SJCRH30 (cell line): ENCODE measurements around the gene SMARCD3. TPM values are rescaled to one million over a fixed set of nuclear protein-coding genes. Genes with fewer than 3 reads are reported as not detected.

ENCODE experiments used
- DNase-seq, 2 experiments: peaks; one replicate each; pipeline ENCODE4 v3.0.0-alpha.2; 2015 to 2020
- H3K27ac ChIP-seq: fragments of 250-450 bp; sonication (Bioruptor Pico); 2 replicates; pipeline ENCODE4 v1.5.1; 2020; ENCODE audit warnings: mild to moderate bottlenecking, moderate library complexity
- H3K27me3 ChIP-seq: fragments of 250-450 bp; sonication (Bioruptor Pico); 2 replicates; pipeline ENCODE4 v1.5.1; 2020; ENCODE audit warnings: mild to moderate bottlenecking, moderate library complexity
- H3K36me3 ChIP-seq: fragments of 250-450 bp; sonication (Bioruptor Pico); 2 replicates; pipeline ENCODE4 v1.5.1; 2020; ENCODE audit warnings: mild to moderate bottlenecking, moderate library complexity
- H3K4me1 ChIP-seq: fragments of 250-450 bp; sonication (Bioruptor Pico); 2 replicates; pipeline ENCODE4 v1.5.1; 2020; ENCODE audit warnings: mild to moderate bottlenecking, moderate library complexity
- H3K4me3 ChIP-seq: fragments of 250-450 bp; sonication (Bioruptor Pico); 2 replicates; pipeline ENCODE4 v1.5.1; 2020; ENCODE audit warnings: mild to moderate bottlenecking, moderate library complexity
- H3K9me3 ChIP-seq: fragments of 250-450 bp; sonication (Bioruptor Pico); replicated peaks from 2 replicates; pipeline ENCODE4 v1.5.1; 2020; ENCODE audit warnings: mild to moderate bottlenecking, moderate library complexity
- total RNA-seq: library from RNA; depleted of rRNA; stranded (reverse); fragments of >200 nt; shearing (Covaris generic); gene quantifications from 2 replicates; pipeline ENCODE4 v1.2.3, GENCODE V29; 2014

The SMARCD3 gene
- total RNA-seq, 1 experiment from 2014 or later = 106 TPM

DNA sequence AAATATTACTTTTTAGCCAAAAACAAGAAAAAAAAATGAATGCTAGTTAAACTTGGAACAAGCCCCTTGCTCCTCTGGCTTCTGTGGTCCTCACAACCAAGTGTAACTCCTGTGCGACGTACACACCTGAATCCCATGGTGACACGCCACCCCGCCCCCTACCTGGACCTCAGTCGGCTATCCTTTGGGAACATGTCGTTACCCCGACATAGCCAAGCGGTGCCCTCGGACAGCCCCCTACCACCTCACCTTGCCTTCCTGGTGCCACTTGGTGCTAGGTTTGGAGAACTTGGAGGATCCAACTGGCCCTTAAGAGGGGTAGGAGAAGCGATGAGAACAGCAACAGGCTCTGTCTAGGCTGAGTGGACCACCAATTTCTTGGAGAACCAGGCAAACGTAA lies 12.0 kb upstream of the SMARCD3 start:
- Histone ChIP-seq H3K27me3 (peaks cover 6% of the 10 kb centered on the region; the same call in 1 of the 2 replicates), H3K36me3 (no peaks in the 10 kb centered on the region), H3K4me3 (no peak overlapping the region), H3K4me1 (no peaks in the 10 kb centered on the region), H3K9me3 (no peaks in the 10 kb centered on the region), H3K27ac (no peak overlapping the region)
- DNase-seq = no peak

DNA sequence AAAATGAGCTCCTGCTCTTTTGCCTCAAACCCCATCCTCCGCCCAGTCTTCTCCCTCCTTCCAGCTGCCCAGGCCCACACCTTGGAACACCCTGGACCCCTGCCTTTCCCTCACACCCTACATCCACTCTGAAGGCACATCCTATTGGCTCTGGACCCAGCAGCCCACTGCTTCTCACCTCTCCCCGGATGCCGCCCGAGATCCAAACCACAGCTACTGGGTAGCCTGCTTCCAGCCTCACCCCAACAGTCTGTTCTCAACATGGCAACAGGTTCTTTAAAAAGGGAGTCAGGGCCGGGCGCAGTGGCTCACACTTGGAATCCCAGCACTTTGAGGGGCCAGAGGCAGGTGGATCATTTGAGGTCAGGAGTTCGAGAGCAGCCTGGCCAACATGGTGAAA lies 9.5 kb upstream of the SMARCD3 start:
- peaks cover 6% of the 10 kb centered on the region; the same call in 1 of the 2 replicates for H3K27me3 ChIP-seq
- H3K9me3 ChIP-seq = no peaks in the 10 kb centered on the region
- no peaks in the 10 kb centered on the region; the same call in 1 of the 2 replicates for H3K4me1 ChIP-seq
- H3K4me3 ChIP-seq = no peak overlapping the region
- no peak overlapping the region for H3K27ac ChIP-seq
- no peaks in the 10 kb centered on the region for H3K36me3 ChIP-seq
- DNase-seq = no peak

DNA sequence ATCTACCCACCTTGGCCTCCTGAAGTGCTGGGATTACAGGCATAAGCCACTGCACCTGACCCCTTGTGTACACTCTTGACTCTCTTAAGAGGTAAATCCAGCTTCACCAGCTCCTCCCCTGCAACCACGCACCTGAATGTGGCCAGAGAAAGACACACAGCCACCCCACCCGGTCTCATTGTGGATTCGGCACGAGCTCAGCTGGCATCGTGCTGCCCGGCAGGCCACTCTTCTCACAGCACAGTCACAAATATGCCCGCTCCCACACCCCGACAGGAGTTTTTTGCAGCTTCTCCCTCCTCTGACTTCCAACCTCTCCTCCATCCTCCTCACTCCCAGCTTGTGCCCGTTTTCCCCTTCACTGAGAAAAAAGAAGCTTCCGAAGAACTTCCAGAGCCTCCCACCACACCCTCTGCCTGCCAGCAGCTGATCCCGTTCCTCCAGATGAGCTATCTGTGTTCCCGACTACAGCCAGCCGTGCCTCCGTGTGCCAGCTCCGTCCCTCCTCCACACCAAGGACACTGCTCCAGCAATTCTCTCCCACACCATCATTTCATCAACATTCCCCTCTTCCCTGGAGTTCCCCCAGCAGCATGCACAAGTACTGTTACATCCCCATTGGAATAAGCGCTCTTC lies 8.0 kb upstream of the SMARCD3 start:
- Histone ChIP-seq H3K9me3 (no peaks in the 10 kb centered on the region), H3K4me1 (no peaks in the 10 kb centered on the region; the same call in none of the 2 replicates), H3K4me3 (no peak overlapping the region), H3K27ac (no peak overlapping the region), H3K36me3 (no peaks in the 10 kb centered on the region), H3K27me3 (peaks cover 6% of the 10 kb centered on the region; the same call in 1 of the 2 replicates)
- no peak for DNase-seq

DNA sequence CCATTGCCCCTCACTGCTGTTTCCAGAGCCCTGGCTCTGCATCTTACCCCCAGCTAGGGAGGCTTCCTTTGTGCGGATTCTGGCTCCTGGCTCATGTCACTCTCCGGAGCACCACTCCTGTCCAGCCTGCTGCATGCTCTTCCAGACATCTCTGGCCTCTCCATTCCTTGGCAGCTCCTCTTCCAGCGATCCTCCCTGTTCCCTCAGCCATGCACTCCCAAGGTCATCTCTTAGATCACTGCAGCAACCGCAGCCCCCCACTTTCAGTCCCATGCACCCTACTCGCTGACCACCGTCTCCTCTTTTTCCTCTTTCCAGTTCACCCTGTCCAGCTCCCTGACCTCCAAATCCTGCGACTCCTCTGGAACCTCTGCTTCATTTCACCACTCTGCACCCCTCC lies 6.9 kb upstream of the SMARCD3 start:
- Histone ChIP-seq H3K4me1 (peaks cover 6% of the 10 kb centered on the region), H3K4me3 (no peak overlapping the region), H3K27me3 (peaks cover 6% of the 10 kb centered on the region; the same call in 1 of the 2 replicates), H3K9me3 (no peaks in the 10 kb centered on the region), H3K36me3 (no peaks in the 10 kb centered on the region), H3K27ac (no peak overlapping the region)
- DNase-seq = no peak

DNA sequence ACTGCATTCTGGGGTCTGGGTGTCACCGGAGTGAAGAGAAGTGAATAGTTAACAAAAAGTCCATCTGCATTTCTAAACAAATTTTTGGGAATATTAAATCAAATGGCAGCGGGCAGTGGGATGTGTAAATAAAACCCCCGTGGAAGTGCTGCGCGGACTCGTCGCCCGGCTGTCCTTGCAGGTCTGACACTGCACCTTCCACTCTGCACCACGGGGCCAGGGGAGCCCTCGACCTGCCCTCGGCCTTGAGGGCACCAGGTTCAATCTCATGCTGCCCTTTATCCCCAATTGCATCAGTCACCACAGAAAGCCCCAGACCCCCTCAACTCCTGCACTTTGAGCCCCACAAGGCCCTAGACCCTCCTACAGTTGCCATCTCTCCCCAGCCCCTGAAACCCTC lies 6.4 kb upstream of the SMARCD3 start:
- no peak overlapping the region for H3K4me3 ChIP-seq
- no peaks in the 10 kb centered on the region for H3K9me3 ChIP-seq
- no peak overlapping the region for H3K27ac ChIP-seq
- no peaks in the 10 kb centered on the region for H3K36me3 ChIP-seq
- H3K27me3 ChIP-seq = peaks cover 6% of the 10 kb centered on the region; the same call in 1 of the 2 replicates
- peaks cover 10% of the 10 kb centered on the region for H3K4me1 ChIP-seq
- DNase-seq = no peak

DNA sequence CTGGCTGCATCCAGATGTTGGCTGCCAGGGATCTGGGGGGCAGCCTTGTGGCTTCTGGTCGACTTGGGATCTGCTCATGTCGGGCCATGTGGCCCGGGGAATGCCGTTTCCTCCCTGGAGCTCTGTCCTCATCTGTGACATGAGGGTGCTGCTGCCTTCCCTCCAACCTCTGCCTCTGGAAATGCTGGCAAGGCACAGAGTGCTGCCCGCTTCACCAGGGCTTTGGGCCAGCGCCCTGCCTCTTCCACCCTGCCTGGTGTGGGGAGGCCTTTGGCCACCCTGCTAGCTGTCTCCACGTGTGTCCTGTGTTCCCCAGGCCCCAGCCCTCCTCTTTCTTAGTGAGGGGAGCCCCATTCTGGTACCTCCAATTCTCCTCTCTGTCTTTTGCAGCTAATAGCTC lies 5.8 kb upstream of the SMARCD3 start:
- Histone ChIP-seq H3K36me3 (no peaks in the 10 kb centered on the region), H3K4me1 (peaks cover 12% of the 10 kb centered on the region), H3K9me3 (no peaks in the 10 kb centered on the region), H3K27ac (no peak overlapping the region), H3K27me3 (peaks cover 6% of the 10 kb centered on the region; the same call in 1 of the 2 replicates), H3K4me3 (no peak overlapping the region)
- no peak for DNase-seq

DNA sequence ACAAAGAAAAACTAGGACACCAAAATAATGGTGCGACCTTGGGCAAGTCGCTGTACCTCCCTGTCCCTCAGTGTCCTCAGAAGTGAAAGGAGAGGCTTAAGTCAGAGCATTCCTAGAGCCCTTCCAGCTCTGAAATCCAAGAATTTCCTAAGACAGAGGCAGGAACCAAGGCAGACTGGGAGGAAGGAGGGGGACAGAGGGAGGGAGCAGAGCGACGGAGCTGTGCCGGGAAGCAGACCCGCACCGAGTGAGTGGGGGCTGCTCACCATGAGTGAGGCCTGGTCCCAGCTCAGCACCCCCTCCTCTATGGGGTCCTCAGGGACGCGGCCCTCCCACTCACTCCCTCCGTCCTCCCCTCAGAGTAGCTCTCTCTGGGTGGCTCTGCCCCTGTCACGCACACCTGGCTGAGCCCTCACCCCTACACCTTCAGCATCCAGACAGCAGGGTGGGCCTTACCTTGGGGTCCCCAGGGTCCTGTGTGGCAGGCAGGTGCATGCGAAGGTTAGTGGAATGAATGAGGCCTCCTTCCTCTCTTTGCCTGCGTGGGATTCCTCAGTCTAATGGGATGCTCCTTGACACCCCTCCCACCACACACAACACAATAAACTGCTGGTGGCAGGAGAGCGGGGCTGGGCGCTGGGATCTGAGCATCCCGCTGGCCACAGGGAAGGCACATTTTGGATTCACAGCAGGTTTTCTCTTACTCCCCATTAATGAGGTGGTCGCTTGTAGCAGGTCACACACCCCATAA lies 4.6 kb upstream of the SMARCD3 start:
- no peak for DNase-seq
- H3K27ac ChIP-seq = no peak overlapping the region
- peaks cover 12% of the 10 kb centered on the region for H3K4me1 ChIP-seq
- peak overlapping the region; percentile 75 for H3K4me3 ChIP-seq
- H3K27me3 ChIP-seq = peaks cover 6% of the 10 kb centered on the region; the same call in 1 of the 2 replicates
- no peaks in the 10 kb centered on the region for H3K9me3 ChIP-seq
- H3K36me3 ChIP-seq = no peaks in the 10 kb centered on the region

DNA sequence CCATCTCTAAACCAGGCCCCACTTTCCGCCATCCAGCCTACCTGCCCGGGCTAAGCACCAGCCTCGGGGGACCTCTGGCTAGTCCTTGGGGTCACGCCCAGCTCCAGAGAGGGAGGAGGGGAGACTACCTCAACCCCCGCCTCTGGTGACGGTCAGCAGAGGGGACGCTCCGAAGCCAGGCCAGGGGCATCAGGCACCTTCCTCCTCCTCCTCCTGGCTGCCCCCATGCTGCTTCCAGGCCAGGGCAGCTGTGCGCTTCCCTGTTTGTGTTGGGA lies 4.0 kb upstream of the SMARCD3 start:
- no peak for DNase-seq
- no peaks in the 10 kb centered on the region for H3K9me3 ChIP-seq
- H3K27ac ChIP-seq = peak overlapping the region; percentile 77
- H3K4me3 ChIP-seq = peak overlapping the region; percentile 75
- H3K36me3 ChIP-seq = no peaks in the 10 kb centered on the region
- peaks cover 12% of the 10 kb centered on the region for H3K4me1 ChIP-seq
- H3K27me3 ChIP-seq = peaks cover 6% of the 10 kb centered on the region; the same call in 1 of the 2 replicates

DNA sequence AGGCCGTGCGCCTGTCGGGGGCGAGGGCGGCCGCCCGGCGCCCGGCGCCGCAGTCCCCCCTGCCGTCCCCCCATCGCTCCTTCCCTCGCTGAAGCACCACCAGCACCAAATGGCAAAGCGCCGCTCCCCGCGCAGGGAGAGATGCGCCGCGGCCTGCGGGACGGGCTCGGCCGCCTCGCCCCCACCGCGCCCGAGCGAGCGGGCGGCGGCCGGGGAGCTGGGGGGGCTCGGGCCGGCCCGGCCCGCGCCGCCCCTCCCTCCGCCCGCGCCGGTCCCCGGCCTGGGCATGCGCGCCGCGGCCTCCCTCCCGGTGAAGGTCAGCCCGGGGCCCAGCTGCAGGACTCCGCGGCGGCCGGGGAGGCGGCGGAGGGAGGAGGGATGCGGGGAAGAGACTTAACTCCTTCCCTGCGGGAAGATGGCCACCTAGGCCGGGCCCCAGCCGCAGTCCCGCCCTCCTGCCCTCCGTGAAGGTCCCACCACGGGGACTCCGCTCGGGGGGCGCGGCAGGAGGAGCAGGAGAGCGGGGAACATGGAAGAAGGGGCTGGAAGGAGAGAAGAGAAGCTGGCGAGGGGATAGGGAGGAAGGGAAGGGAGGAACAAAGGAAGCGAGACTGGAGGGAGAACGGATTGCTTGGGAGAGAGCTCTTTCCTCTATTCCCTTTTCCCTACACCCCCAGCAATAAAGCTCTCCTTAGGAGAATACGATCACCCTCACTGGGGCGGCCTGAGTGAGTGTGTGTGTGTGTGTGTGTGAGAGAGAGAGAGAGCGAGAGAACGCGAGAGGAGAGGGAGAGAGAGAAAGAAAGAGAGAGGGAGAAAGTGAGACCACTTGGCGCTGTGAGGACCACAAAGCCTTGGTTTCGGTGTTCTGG lies 3.4 kb upstream of the SMARCD3 start:
- peak; percentile 79 to 84 for DNase-seq
- H3K27ac ChIP-seq = peak overlapping the region; percentile 77
- H3K36me3 ChIP-seq = no peaks in the 10 kb centered on the region
- peak overlapping the region; percentile 75 for H3K4me3 ChIP-seq
- H3K4me1 ChIP-seq = peaks cover 14% of the 10 kb centered on the region
- H3K9me3 ChIP-seq = no peaks in the 10 kb centered on the region
- peaks cover 3% of the 10 kb centered on the region; the same call in 1 of the 2 replicates for H3K27me3 ChIP-seq

DNA sequence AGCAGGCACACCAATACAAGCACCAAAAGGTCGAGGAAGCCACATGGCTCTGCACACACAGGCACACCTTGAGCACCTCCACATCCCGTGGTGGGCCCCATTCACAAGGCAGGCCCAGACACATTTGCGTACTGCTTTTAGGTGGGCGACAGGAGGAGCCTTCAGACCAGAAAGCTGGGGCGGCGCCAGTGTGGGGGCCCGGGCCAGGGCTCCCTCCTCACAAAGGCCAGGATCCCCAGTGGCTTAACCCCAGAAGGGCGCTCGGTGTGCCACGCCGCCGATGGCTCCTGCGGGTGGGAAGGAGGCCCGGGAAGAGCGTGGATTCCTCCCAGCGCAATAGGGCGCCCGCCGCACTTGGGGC lies 2.8 kb upstream of the SMARCD3 start:
- Histone ChIP-seq H3K4me3 (peak overlapping the region; percentile 75), H3K27ac (peak overlapping the region; percentile 53), H3K27me3 (peaks cover 3% of the 10 kb centered on the region; the same call in 1 of the 2 replicates), H3K9me3 (no peaks in the 10 kb centered on the region), H3K36me3 (no peaks in the 10 kb centered on the region), H3K4me1 (peaks cover 19% of the 10 kb centered on the region)
- DNase-seq = peak; percentile 57 to 61

DNA sequence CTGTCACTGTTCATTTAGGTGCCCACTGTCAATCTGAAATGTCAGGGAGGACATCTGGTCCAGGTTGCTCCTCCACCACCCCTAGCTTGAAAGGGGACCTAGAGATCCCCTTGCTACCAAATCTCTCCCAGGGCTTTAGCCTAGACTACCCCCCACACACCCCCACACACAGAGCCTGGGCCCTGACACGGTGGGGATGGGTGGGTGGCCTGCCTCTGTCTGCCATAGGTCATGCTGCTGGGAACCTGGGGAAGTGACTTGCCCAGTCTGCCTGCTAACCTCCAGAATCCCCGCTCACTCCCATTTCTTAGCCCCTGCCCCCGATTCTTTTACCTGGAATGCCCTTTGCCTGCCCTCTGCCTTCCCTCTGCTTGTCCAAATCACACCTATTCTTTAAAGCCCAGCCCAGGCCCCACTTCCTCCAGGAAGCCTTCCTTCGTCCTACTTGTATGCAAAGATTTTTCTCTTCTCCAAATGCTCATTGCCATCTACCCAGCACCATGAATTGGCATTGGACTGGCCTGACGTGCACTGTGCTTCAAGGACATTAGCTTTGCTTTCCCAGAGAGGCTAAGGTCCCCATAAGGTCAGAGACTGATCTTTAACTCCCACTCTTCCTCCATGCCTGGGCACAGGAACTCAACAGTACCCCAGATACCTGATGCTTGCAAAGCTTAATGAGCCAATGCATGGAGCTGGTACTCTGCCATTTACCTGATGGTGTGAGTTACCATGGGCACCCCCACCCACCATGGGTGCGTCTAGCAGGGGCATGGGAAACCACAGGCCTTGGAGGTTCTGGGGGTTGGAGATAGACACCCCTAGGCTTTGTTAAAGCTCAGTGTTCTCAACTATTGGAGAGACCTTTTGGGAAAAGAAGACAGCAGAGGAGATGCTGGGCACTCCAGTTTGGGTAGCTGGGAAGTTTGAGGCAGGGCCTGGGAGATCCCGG lies 2.0 kb upstream of the SMARCD3 start:
- no peaks in the 10 kb centered on the region for H3K27me3 ChIP-seq
- H3K36me3 ChIP-seq = 0 out of 2 replicates have a peak, but pooled peaks cover 2% of the 10 kb centered on the region
- no peak for DNase-seq
- no peaks in the 10 kb centered on the region for H3K9me3 ChIP-seq
- peaks cover 25% of the 10 kb centered on the region for H3K4me1 ChIP-seq
- no peak overlapping the region; the same call in 1 of the 2 replicates for H3K27ac ChIP-seq
- peak overlapping the region; percentile 75; the same call in 1 of the 2 replicates for H3K4me3 ChIP-seq

DNA sequence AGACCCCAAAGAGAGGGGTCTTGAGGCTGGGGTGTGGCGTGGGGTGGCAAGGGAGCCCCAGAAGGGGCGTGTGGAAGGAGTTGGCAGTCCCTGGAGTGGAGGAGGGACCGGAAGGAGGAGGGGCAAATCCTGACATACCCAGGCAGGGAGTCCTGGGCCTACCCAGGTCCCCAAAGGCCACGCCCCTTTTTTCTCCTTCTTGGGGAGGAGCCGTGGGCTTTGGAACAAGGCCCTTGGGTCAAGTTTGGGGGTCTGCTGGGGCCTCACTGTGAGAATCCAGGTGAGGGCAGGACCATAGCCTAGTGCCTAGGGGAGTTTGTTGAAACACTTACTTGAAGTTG lies 1.2 kb upstream of the SMARCD3 start:
- peak overlapping the region; percentile 99 for H3K27ac ChIP-seq
- peaks cover 25% of the 10 kb centered on the region for H3K4me1 ChIP-seq
- peak; percentile 94 to 95 for DNase-seq
- H3K4me3 ChIP-seq = peak overlapping the region; percentile 86
- no peaks in the 10 kb centered on the region for H3K9me3 ChIP-seq
- peaks cover 4% of the 10 kb centered on the region for H3K36me3 ChIP-seq
- H3K27me3 ChIP-seq = no peaks in the 10 kb centered on the region

DNA sequence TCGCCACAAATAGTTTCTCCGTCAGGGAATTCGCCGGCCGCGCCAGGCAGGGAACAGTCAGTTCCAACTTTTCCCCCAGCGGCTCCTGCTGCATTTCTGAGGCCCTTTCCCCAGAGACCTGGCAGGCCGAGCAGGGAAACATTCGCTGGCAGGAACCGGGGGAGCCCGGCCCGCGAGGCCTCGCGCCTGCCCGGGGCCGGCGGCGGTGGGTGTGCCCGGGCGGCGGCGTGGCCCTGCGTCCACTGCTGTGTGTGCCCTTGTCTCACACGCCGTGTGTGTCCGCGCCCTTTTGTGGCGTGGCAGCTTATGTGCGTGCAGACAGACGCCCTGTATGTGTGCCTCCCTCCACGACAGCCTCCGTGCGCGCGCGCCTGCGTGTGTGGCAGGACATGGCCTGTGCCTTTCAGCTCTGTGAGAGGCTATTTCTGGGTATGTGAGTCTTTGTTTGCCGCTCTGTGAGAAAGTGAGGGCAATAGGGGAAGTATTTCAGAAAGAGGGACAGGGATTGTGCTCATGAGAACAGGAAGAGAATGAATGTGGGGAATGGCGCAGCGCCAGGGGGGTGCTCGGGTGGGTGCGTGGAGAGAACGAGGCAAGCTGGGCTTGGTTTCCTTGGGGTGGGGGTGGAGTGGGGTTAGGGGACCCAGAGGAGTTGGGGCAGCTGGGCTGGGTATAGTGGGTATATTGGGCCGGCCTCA lies 689 bp upstream of the SMARCD3 start:
- Histone ChIP-seq H3K27me3 (no peaks in the 10 kb centered on the region), H3K4me3 (peak overlapping the region; percentile 86), H3K9me3 (no peaks in the 10 kb centered on the region), H3K27ac (peak overlapping the region; percentile 99), H3K36me3 (peaks cover 10% of the 10 kb centered on the region), H3K4me1 (peaks cover 28% of the 10 kb centered on the region)
- DNase-seq = peak; percentile 68 to 73
